Transverse colon (tissue), 4 donors: ENCODE results near the gene RCSD1. TPM values are rescaled to one million over a fixed set of nuclear protein-coding genes. Genes with fewer than 3 reads are reported as not detected.

ENCODE experiments used
- DNase-seq: peaks from one replicate; pipeline ENCODE4 v3.0.0-alpha.2; 2019
- H3K27ac ChIP-seq, 4 donors: fragments of 200-600 bp; sonication (generic); 2 replicates each; pipeline ENCODE4 v1.5.1; 2016 to 2018; ENCODE audit warnings: inconsistent platforms in 4 of 4
- H3K27me3 ChIP-seq: fragments of 200-600 bp; sonication (generic); 2 replicates; pipeline ENCODE4 v1.5.1; 2017; ENCODE audit warnings: inconsistent platforms
- H3K36me3 ChIP-seq, 4 donors: fragments of 200-600 bp; sonication (generic); 2 replicates each; pipeline ENCODE4 v1.5.1; 2017 to 2019; ENCODE audit warnings: inconsistent platforms in 4 of 4
- H3K4me1 ChIP-seq, 4 donors: fragments of 200-600 bp; sonication (generic); 2 replicates each; pipeline ENCODE4 v1.5.1; 2017 to 2020; ENCODE audit warnings: inconsistent platforms in 4 of 4
- H3K4me3 ChIP-seq, 4 donors: fragments of 200-600 bp; sonication (generic); 1 replicate in 1 of 4; 2 replicates in 3 of 4; pipeline versions ENCODE4 v1.5.1 to v1.6.1; 2017 to 2019; ENCODE audit warnings: inconsistent platforms in 4 of 4
- H3K9me3 ChIP-seq, 2 donors: fragments of 200-600 bp; sonication (generic); 2 replicates each; pipeline ENCODE4 v1.5.1; 2017 to 2019; ENCODE audit warnings: inconsistent platforms in 2 of 2
- CTCF ChIP-seq, 5 experiments: fragments of 200-600 bp in 3 of 5; fragments of 450-650 bp in 2 of 5; sonication (generic) in 3 of 5; IDR thresholded peaks; 1 replicate in 2 of 5; 2 replicates in 3 of 5; pipeline ENCODE4 v1.5.1; 2016 to 2017; ENCODE audit warnings: antibody characterized with exemption in 5 of 5, inconsistent platforms in 3 of 5, mild to moderate bottlenecking in 2 of 5, moderate library complexity in 1 of 5
- EP300 ChIP-seq: sonication (generic); formaldehyde crosslinking; IDR thresholded peaks from one replicate; pipeline ENCODE4 v1.6.1; 2017; ENCODE audit warnings: antibody characterized with exemption, low read depth
- POLR2A ChIP-seq: fragments of 450-650 bp; IDR thresholded peaks from one replicate; pipeline ENCODE4 v1.6.1; 2016; ENCODE audit warnings: antibody characterized with exemption, mild to moderate bottlenecking, moderate library complexity
- POLR2AphosphoS5 ChIP-seq, 3 donors: sonication (generic); formaldehyde crosslinking; IDR thresholded peaks; one replicate each; pipeline ENCODE4 v1.6.1; 2016; ENCODE audit warnings: antibody characterized with exemption in 3 of 3
- WGBS, 2 donors: methylation state at CpG; one replicate each; pipeline ENCODE4 v1.1.5; 2018; ENCODE audit warnings: low coverage in 1 of 2; 5-methylcytosine and 5-hydroxymethylcytosine counted together
- in situ Hi-C, 4 donors: fragments of 200-750 bp; cut with MboI; loops; one replicate each; pipeline versions ENCODE4 v1.15.0 to v1.15.1; 2017; ENCODE audit warnings: low sequenced_read_pairs in 3 of 4, low pct_ligation_motif_present in 1 of 4, low pct_unique_long_range_greater_than_20kb in 1 of 4
- intact Hi-C: fragments of 100-400 bp; cut with DNase I; formaldehyde crosslinking; loops from one replicate; pipeline ENCODE4 v1.15.1; 2023; ENCODE audit warnings: low total_unique reads
- total RNA-seq, 4 donors: library from RNA; depleted of rRNA; stranded (reverse); fragments of >200 nt; gene quantifications; one replicate each; pipeline ENCODE4 v1.1.0, GENCODE V29; 2016

Gene RCSD1
- total RNA-seq, 4 donors from 2014 or later, result 6.0 to 29.2 (median 15.9) TPM

- Histone ChIP-seq H3K27ac (peak overlapping the region; percentile 57 to 63 (median 61)), H3K27me3 (no peaks in the 10 kb centered on the region)
- intact Hi-C loops, result no loop called here
Observed at GRCh38 chr1:167663002-167663772, 33.2 kb downstream of the RCSD1 start.

GRCh38 chr1:167665469-167665868 lies 35.4 kb downstream of the RCSD1 start:
- DNase-seq, result no peak
- no peaks in the 10 kb centered on the region for H3K9me3 ChIP-seq
- WGBS, 2 donors, result 89 to 94% methylated on average over 2 to 4 of the region's 4 CpGs
- H3K36me3 ChIP-seq, result no peaks in the 10 kb centered on the region
- H3K27me3 ChIP-seq, result no peaks in the 10 kb centered on the region
- no peak for TF ChIP-seq EP300
- TF ChIP-seq POLR2AphosphoS5 (IDR thresholded peaks at IDR 0.05), result no peak
- TF ChIP-seq POLR2A, result no peak
- no peak for TF ChIP-seq CTCF (IDR thresholded peaks at IDR 0.05)
- intact Hi-C loops, result no loop called here
- in situ Hi-C loops, result no loop called here
- no peak overlapping the region for H3K4me3 ChIP-seq
- H3K4me1 ChIP-seq, result peaks cover 0 to 34% (median 12%) of the 10 kb centered on the region in 4 donors
- H3K27ac ChIP-seq, result no peak overlapping the region

More at GRCh38 chr1:167663002-167663772, 33.2 kb downstream of the RCSD1 start:
- in situ Hi-C loops, result no loop called here
- H3K4me3 ChIP-seq, result no peak overlapping the region
- 62% methylated on average over 7 of the region's 8 CpGs; no CpG with 5 or more reads in 1 of the 2 donors for WGBS, 2 donors
- no peaks in the 10 kb centered on the region for H3K36me3 ChIP-seq
- no peak for DNase-seq
- H3K4me1 ChIP-seq, result peaks cover 4 to 56% (median 19%) of the 10 kb centered on the region in 4 donors
- no peaks in the 10 kb centered on the region for H3K9me3 ChIP-seq
- TF ChIP-seq POLR2AphosphoS5 (IDR thresholded peaks at IDR 0.05), result no peak
- TF ChIP-seq POLR2A, result no peak
- TF ChIP-seq CTCF (IDR thresholded peaks at IDR 0.05), result no peak
- TF ChIP-seq EP300, result no peak

GRCh38 chr1:167666416-167666815 lies 36.4 kb downstream of the RCSD1 start:
- H3K27ac ChIP-seq, result no peak overlapping the region
- in situ Hi-C loops, result no loop called here
- H3K4me3 ChIP-seq, result no peak overlapping the region
- H3K9me3 ChIP-seq, result no peaks in the 10 kb centered on the region
- intact Hi-C loops, result no loop called here
- H3K27me3 ChIP-seq, result no peaks in the 10 kb centered on the region
- 88% methylated on average over 4 of the region's 4 CpGs; no CpG with 5 or more reads in 1 of the 2 donors for WGBS, 2 donors
- peaks cover 0 to 25% (median 8%) of the 10 kb centered on the region in 4 donors for H3K4me1 ChIP-seq
- DNase-seq, result no peak
- no peaks in the 10 kb centered on the region for H3K36me3 ChIP-seq
- no peak for TF ChIP-seq CTCF (IDR thresholded peaks at IDR 0.05)
- no peak for TF ChIP-seq EP300
- TF ChIP-seq POLR2A, result no peak
- no peak for TF ChIP-seq POLR2AphosphoS5 (IDR thresholded peaks at IDR 0.05)

GRCh38 chr1:167667536-167667935 lies 37.5 kb downstream of the RCSD1 start:
- in situ Hi-C loops (no loop called here), intact Hi-C loops (no loop called here)
- H3K36me3 ChIP-seq, result no peaks in the 10 kb centered on the region
- H3K4me3 ChIP-seq, result no peak overlapping the region
- peaks cover 0 to 14% (median 3%) of the 10 kb centered on the region in 4 donors for H3K4me1 ChIP-seq
- no peak for DNase-seq
- TF ChIP-seq POLR2A, result no peak
- no peak for TF ChIP-seq EP300
- TF ChIP-seq POLR2AphosphoS5 (IDR thresholded peaks at IDR 0.05), result no peak
- no peak for TF ChIP-seq CTCF (IDR thresholded peaks at IDR 0.05)
- H3K9me3 ChIP-seq, result no peaks in the 10 kb centered on the region
- H3K27ac ChIP-seq, result no peak overlapping the region
- no peaks in the 10 kb centered on the region for H3K27me3 ChIP-seq
- 87 to 90% methylated on average over 2 of the region's 2 CpGs for WGBS, 2 donors
